PC-3 (cell line): ENCODE data around the gene STK38L.

Experiments
- CTCF ChIP-seq: fragments of 300-600 bp; sonication (generic); conservative IDR thresholded peaks from 2 replicates; pipeline ENCODE4 v1.5.1; 2017; ENCODE audit warnings: antibody characterized with exemption, low read depth, mild to moderate bottlenecking, low read length
- EZH2phosphoT487 ChIP-seq: fragments of 300-600 bp; sonication (generic); IDR thresholded peaks from 2 replicates; pipeline ENCODE4 v1.6.1; 2018; ENCODE audit warnings: mild to moderate bottlenecking, antibody characterized with exemption, low read length, borderline replicate concordance

- TF ChIP-seq CTCF (no peak), EZH2phosphoT487 (no peak)
These were observed 35.7 kb downstream of the STK38L start for GRCh38 chr12:27279826-27280225.
